ENCODE results near the gene KRTAP9-9.
"Not testable (repeated sequence)": the region's sequence is repeated elsewhere in the genome, so short reads cannot be mapped to it uniquely, and the experiment has no call there.

Gene KRTAP9-9
- 0 reads per million in 2 experiments for total RNA-seq

DNA sequence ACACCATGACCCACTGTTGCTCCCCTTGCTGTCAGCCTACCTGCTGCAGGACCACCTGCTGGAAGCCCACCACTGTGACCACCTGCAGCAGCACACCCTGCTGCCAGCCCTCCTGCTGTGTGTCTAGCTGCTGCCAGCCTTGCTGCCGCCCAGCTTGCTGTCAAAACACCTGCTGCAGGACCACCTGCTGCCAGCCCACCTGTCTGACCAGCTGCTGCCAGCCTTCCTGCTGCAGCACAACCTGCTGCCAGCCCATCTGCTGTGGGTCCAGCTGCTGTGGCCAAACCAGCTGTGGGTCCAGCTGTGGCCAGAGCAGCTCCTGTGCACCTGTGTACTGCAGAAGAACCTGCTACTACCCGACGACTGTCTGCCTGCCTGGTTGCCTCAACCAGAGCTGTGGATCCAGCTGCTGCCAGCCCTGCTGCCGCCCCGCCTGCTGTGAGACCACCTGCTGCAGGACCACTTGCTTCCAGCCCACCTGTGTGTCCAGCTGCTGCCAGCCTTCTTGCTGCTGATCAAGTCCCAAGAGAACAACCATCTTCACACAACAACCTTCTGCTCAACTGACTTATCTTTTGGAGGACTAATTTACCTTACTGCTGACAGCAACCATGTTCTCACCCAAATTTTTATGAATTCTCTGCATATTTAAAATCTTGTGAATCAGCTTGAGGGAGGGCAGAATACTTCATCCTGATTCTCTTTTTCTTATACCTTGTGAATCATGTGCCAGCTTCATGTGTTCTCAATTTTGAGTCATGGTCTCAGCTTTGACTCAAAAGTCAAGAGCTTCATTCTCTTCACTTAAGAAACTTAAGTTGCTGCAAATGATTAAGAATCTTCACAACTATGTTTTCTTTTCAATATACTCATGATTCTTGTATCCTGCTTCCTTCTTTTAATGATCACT lies at the start of gene KRTAP9-9:
Gene KRTAP9-9, plus strand, starts transcription at position 4 of the 910 bp plus-strand sequence.
- DNase-seq (ENCODE audit: low read depth): not testable (repeated sequence)

DNA sequence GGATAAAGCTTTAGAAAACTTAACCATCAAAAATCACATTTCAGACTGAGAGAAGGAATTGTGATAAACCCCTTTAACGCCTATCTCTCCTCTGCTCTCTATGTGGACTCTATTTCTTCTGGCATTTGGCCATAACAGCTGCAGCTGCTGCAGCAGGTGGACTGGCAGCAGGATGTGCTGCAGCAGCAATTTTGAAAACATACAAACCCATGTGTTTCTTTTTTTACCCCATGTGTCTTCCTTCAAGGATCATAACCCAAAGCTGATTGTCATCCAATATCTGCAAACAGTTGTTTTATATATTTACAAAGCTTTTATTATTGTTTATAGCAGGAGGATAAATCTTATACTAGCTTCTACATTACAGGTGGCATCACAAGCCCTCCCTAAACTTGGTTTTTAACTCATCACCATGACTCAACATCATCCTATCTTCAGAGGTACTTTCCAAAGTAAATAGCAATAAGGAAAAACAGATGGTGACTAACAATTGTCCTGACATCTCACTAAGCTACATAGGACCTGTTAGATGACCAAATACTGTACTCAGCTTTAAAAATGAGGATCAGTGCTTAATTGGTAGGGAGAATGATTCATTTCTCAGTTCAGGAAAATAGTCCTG lies 43.2 kb upstream of the KRTAP9-9 start:
- no peak for DNase-seq (ENCODE audit: low read depth)

DNA sequence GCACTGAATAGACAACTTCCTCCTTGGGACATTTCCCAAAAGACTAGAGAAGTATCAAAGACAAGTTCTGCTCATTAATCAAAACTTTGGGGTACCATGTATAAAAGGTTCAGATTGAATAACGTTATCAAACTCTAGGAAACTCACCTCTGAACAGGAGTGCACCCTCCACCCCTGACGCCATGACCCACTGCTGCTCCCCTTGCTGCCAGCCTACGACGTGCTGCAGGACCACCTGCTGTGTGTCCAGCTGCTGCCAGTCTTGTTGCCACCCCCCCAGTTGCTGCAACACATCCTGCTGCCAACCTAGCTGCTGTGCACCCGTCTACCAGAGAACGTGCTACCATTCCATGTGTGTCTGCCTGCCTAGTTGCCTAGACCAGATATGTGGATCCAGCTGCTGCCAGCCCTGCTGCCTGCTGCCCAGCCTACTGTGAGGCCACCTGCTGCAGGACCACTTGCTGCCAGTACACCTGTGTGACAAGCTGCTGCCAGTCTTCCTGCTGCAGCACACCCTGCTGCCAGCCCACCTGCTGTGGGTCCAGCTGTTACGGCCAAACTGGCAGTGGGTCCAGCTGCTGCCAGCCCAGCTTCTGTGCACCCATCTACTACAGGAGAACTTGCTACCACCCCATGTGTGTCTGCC lies 42.5 kb upstream of the KRTAP9-9 start:
- DNase-seq (ENCODE audit: low read depth): no peak

- no peak for DNase-seq (ENCODE audit: low read depth)
Measured at GRCh38 chr17:41215681-41216080, 39.5 kb upstream of the KRTAP9-9 start.

DNA sequence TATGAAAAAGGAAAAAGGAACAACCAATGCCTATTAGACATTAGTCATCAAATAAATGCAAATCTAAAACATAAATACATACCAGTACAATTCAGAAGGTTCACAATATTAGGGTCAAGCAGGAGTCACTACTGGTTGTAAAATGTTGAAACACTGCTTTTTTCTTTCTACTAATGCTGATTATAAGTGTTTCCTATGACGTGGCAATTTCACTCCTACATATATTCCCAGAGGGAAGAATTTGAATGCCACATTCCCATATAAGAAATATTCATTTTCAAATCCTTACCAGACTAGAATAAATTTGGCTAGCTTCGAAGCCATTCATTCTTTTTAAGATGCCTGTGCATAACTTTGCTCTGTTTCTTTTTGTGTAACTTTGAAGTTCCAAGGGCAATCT lies 31.4 kb upstream of the KRTAP9-9 start:
- DNase-seq (ENCODE audit: low read depth): no peak

DNA sequence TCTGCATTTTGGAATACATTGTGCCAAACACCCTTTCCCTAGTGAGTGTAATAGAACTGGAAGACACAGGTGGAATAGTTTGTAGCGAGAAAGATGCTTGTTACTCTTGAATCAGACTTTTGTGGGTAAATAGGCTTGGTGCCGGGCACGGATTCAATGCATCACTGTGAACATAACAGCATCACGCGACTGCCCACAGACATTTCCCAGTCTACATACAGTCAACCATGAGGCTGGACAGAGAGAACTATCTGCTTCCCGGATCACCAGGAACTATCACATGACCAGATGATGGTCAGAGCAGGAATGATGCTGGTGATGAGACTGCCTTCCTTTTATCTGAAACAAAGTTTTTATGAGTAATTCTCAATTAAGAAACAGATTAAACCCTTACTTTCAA lies 29.1 kb upstream of the KRTAP9-9 start:
- no peak for DNase-seq (ENCODE audit: low read depth)

GRCh38 chr17:41226598-41227095 lies 28.5 kb upstream of the KRTAP9-9 start, which contains the start of gene KRTAP9-2:
TSS of gene KRTAP9-2 (plus strand) at chr17:41226648. CDS start at chr17:41226655, 7 bp downstream.
- DNase-seq (ENCODE audit: low read depth): not testable (repeated sequence)

- no peak for DNase-seq (ENCODE audit: low read depth)
Measured at GRCh38 chr17:41230094-41230493, 25.1 kb upstream of the KRTAP9-9 start.

DNA sequence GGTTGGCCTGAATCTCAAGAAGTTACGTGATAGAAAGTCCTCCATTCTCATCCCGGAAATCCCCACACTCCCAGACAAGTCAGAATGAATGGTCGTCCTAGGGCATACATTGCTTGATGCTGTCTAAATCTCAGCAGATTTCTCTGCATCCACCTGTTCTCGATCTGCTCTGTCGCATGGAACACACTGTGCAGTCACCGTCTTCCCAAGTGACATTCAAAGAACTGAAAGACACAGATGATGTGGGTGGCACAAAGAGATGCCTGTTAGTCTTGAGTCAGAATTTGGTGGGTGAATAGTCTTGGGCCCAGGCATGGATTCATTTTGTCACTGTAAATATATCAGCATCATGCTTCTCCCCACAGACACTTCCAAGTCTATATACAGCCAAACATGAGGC lies 23.5 kb upstream of the KRTAP9-9 start:
- DNase-seq (ENCODE audit: low read depth): no peak

DNA sequence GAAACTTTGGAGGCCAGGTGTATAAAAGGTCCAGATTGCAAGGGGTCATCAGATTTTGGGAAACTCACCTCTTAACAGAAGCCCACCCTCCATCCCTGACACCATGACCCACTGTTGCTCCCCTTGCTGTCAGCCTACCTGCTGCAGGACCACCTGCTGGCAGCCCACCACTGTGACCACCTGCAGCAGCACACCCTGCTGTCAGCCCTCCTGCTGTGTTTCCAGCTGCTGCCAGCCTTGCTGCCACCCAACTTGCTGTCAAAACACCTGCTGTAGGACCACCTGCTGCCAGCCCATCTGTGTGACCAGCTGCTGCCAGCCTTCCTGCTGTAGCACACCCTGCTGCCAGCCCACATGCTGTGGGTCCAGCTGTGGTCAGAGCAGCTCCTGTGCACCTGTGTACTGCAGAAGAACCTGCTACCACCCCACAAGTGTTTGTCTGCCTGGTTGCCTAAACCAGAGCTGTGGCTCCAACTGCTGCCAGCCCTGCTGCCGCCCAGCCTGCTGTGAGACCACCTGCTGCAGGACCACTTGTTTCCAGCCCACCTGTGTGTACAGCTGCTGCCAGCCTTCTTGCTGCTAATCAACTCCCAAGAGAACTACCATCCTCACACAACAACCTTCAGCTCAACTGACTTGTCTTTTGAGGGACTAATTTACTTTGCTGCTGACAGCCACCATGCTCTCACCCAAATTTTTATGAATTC lies 22.6 kb upstream of the KRTAP9-9 start, which contains the start of gene KRTAP9-3:
Gene KRTAP9-3, plus strand, starts transcription at position 51 of the 707 bp plus-strand sequence. Its CDS starts 53 bp downstream, at position 104.
- not testable (repeated sequence) for DNase-seq (ENCODE audit: low read depth)

GRCh38 chr17:41237116-41237515 lies 18.1 kb upstream of the KRTAP9-9 start:
- DNase-seq (ENCODE audit: low read depth): not testable (repeated sequence)

- DNase-seq (ENCODE audit: low read depth): not testable (repeated sequence)
Measured at GRCh38 chr17:41237949-41238437, 17.2 kb upstream of the KRTAP9-9 start, which contains the start of gene KRTAP9-8. TSS of gene KRTAP9-8 (plus strand) at chr17:41237999. CDS start at chr17:41238052, 53 bp downstream.

- not testable (repeated sequence) for DNase-seq (ENCODE audit: low read depth)
Measured at GRCh38 chr17:41246995-41247787, 8.0 kb upstream of the KRTAP9-9 start.

DNA sequence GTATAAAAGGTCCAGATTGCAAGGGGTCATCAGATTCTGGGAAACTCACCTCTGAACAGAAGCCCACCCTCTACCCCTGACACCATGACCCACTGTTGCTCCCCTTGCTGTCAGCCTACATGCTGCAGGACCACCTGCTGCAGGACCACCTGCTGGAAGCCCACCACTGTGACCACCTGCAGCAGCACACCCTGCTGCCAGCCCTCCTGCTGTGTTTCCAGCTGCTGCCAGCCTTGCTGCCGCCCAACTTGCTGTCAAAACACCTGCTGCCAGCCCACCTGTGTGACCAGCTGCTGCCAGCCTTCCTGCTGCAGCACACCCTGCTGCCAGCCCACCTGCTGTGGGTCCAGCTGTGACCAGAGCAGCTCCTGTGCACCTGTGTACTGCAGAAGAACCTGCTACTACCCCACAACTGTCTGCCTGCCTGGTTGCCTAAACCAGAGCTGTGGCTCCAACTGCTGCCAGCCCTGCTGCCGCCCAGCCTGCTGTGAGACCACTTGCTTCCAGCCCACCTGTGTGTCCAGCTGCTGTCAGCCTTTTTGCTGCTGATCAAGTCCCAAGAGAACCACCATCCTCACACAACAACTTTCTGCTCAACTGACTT lies 5.4 kb upstream of the KRTAP9-9 start, which contains the start of gene KRTAP9-4:
Gene KRTAP9-4, plus strand, starts transcription at position 51 of the 604 bp plus-strand sequence. Its CDS starts 34 bp downstream, at position 85.
- DNase-seq (ENCODE audit: low read depth): not testable (repeated sequence)

DNA sequence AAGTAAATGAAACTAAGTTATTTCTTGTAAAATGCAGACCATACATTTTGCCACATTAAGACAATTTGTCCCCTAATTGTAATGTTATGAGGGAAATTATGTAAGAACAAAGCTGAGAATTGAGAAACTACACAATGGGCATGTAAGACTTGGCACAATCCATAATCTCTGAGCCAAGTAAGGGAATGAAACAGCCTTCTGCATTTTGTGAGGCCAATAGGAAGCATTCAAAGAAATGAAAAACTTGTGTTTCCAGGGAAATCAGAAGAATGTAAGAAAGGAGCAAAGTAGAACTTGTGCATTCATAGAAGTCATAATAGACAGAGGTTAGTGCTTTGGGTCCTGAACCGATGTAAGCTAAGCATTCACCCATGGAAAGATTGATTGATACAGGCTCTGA lies 3.9 kb upstream of the KRTAP9-9 start:
- DNase-seq (ENCODE audit: low read depth): no peak

- no peak for DNase-seq (ENCODE audit: low read depth)
Measured at GRCh38 chr17:41254861-41255260, 323 bp upstream of the KRTAP9-9 start.

- DNase-seq (ENCODE audit: low read depth): no peak
Measured at GRCh38 chr17:41256291-41256685, 1.1 kb downstream of the KRTAP9-9 start.

DNA sequence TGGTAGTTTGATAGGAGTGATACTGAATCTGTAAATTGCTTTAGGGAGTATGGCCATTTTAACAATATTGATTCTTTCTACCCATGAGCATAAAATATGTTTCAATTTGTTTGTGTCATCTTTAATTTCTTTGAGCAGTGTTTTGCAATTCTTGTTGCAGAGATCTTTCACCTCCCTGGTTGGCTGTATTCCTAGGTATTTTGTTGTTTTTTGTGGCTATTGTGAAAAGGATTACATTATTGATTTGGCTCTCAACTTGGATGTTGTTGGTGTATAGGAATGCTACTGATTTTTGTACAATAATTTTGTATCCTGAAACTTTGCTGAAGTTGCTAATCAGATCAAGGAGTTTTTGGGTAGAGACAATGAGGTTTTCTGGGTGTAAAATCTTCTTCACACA lies 3.2 kb downstream of the KRTAP9-9 start:
- DNase-seq (ENCODE audit: low read depth): no peak

- no peak for DNase-seq (ENCODE audit: low read depth)
Measured at GRCh38 chr17:41263212-41263611, 8.0 kb downstream of the KRTAP9-9 start.

- DNase-seq (ENCODE audit: low read depth): no peak
Measured at GRCh38 chr17:41264599-41264998, 9.4 kb downstream of the KRTAP9-9 start.

All from T follicular helper cell (primary cell).